Peyer's patch (tissue), 4 donors: ENCODE measurements around the gene NEB.
"Not testable (repeated sequence)": the region's sequence is repeated elsewhere in the genome, so short reads cannot be mapped to it uniquely, and the experiment has no call there.

ENCODE experiments used
- POLR2A ChIP-seq, 2 donors: fragments of 450-650 bp; IDR thresholded peaks; one replicate each; pipeline ENCODE4 v1.5.1; 2017; ENCODE audit warnings: antibody characterized with exemption in 2 of 2, mild to moderate bottlenecking in 2 of 2, moderate library complexity in 2 of 2
- TF ChIP-seq, protein P1 (sequence below), 6 experiments: fragments of 450-650 bp in 4 of 6; fragments of 200-600 bp in 2 of 6; sonication (generic) in 1 of 6; IDR thresholded peaks; one replicate each; pipeline ENCODE4 v1.5.1; 2017 to 2019; ENCODE audit warnings: antibody characterized with exemption in 6 of 6, mild to moderate bottlenecking in 3 of 6, moderate library complexity in 1 of 6

DNA sequence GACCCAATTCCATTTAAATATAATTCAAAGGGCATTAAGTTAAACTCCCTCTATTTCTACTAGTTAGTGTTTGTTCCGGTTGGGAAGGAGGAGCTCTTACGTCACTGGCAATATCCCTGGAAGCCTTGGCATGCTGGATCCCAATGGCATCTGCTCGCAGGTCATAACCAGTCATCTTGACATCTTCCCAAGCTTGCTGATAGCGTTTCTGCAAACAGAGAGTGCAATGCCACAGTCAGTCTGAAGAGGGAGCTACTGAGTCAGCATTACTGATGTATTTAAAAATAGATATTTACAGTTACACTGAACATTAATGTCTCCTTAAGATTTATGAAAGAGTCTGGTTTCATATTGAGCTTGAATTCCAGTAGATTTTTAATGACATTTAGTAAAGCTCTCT is 153.6 kb downstream of the NEB start:
- TF ChIP-seq, protein P1, sequence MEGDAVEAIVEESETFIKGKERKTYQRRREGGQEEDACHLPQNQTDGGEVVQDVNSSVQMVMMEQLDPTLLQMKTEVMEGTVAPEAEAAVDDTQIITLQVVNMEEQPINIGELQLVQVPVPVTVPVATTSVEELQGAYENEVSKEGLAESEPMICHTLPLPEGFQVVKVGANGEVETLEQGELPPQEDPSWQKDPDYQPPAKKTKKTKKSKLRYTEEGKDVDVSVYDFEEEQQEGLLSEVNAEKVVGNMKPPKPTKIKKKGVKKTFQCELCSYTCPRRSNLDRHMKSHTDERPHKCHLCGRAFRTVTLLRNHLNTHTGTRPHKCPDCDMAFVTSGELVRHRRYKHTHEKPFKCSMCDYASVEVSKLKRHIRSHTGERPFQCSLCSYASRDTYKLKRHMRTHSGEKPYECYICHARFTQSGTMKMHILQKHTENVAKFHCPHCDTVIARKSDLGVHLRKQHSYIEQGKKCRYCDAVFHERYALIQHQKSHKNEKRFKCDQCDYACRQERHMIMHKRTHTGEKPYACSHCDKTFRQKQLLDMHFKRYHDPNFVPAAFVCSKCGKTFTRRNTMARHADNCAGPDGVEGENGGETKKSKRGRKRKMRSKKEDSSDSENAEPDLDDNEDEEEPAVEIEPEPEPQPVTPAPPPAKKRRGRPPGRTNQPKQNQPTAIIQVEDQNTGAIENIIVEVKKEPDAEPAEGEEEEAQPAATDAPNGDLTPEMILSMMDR (IDR thresholded peaks at IDR 0.05), result not testable (repeated sequence)
- TF ChIP-seq POLR2A (IDR thresholded peaks at IDR 0.05), result not testable (repeated sequence)
